HEK293 (cell line): Measurements from ENCODE around the gene OR6C4.

Experiments used
- ZFP69B ChIP-seq: fragments of 450-650 bp; formaldehyde crosslinking; IDR thresholded peaks from 2 replicates; pipeline ENCODE4 v1.5.1; 2016; ENCODE audit warnings: missing biosample characterization, missing genetic modification characterization
- ZNF24 ChIP-seq: fragments of 450-650 bp; formaldehyde crosslinking; IDR thresholded peaks from 2 replicates; pipeline ENCODE4 v1.5.1; 2016; ENCODE audit warnings: missing biosample characterization, missing genetic modification characterization
- ZNF274 ChIP-seq, 2 experiments: fragments of 200-500 bp in 1 of 2; fragments of 450-650 bp in 1 of 2; sonication (Bioruptor generic) in 1 of 2; formaldehyde crosslinking in 1 of 2; IDR thresholded peaks; 2 replicates each; pipeline versions ENCODE4 v1.5.1 to v1.6.1; 2014 to 2016; ENCODE audit warnings: borderline replicate concordance in 1 of 2, inconsistent platforms in 1 of 2, low read length in 1 of 2, missing biosample characterization in 1 of 2, missing genetic modification characterization in 1 of 2
- ZNF311 ChIP-seq: fragments of 450-650 bp; formaldehyde crosslinking; IDR thresholded peaks from 2 replicates; pipeline ENCODE4 v1.5.1; 2017; ENCODE audit warnings: missing biosample characterization, missing genetic modification characterization, borderline replicate concordance
- ZNF768 ChIP-seq: fragments of 450-650 bp; formaldehyde crosslinking; IDR thresholded peaks from 2 replicates; pipeline ENCODE4 v1.5.1; 2018; ENCODE audit warnings: missing biosample characterization, mild to moderate bottlenecking, missing genetic modification characterization
- TF ChIP-seq, protein P1 (sequence below): fragments of 450-650 bp; formaldehyde crosslinking; IDR thresholded peaks from 2 replicates; pipeline ENCODE4 v1.5.1; 2016; ENCODE audit warnings: missing biosample characterization, missing genetic modification characterization
- TF ChIP-seq, protein P2 (sequence below): fragments of 450-650 bp; formaldehyde crosslinking; IDR thresholded peaks from 2 replicates; pipeline ENCODE4 v1.5.1; 2016; ENCODE audit warnings: missing biosample characterization, missing genetic modification characterization
- TF ChIP-seq, protein P3 (sequence below): fragments of 450-650 bp; formaldehyde crosslinking; IDR thresholded peaks from 2 replicates; pipeline ENCODE4 v1.5.1; 2016; ENCODE audit warnings: missing biosample characterization, missing genetic modification characterization, low read depth

DNA sequence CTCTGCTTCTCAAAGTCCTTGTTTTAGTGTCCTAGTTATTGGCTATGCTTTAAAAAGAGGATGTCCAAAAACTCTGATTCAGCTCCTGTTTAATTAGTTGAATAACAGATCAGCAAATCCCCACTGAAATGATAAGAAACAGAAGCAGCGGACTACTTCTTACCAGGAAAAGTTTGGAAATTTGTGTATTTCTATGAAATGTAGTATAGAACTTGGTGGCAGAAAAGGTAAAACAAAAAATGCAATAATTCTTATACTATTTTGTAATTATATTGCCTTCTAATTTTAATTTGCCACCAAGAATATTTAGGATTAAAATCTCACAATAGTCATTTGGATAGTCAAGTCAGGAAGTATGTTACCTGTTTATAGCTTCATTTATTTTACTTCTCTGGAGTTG is 22.8 kb downstream of the OR6C4 start, which contains the start of gene OR2AP1:
- TF ChIP-seq ZNF274 (IDR thresholded peaks at IDR 0.05; ENCODE audit: low read length) (no peak), ZNF274 (tag by site-specific recombination; IDR thresholded peaks at IDR 0.05; ENCODE audit: borderline replicate concordance) (no peak), ZNF24 (tag by site-specific recombination) (no peak), ZFP69B (no peak), ZNF311 (tag by site-specific recombination) (no peak), ZNF768 (tag by site-specific recombination) (no peak)
- TF ChIP-seq, protein P1, sequence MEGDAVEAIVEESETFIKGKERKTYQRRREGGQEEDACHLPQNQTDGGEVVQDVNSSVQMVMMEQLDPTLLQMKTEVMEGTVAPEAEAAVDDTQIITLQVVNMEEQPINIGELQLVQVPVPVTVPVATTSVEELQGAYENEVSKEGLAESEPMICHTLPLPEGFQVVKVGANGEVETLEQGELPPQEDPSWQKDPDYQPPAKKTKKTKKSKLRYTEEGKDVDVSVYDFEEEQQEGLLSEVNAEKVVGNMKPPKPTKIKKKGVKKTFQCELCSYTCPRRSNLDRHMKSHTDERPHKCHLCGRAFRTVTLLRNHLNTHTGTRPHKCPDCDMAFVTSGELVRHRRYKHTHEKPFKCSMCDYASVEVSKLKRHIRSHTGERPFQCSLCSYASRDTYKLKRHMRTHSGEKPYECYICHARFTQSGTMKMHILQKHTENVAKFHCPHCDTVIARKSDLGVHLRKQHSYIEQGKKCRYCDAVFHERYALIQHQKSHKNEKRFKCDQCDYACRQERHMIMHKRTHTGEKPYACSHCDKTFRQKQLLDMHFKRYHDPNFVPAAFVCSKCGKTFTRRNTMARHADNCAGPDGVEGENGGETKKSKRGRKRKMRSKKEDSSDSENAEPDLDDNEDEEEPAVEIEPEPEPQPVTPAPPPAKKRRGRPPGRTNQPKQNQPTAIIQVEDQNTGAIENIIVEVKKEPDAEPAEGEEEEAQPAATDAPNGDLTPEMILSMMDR (tag by site-specific recombination) = no peak
- TF ChIP-seq, protein P2, sequence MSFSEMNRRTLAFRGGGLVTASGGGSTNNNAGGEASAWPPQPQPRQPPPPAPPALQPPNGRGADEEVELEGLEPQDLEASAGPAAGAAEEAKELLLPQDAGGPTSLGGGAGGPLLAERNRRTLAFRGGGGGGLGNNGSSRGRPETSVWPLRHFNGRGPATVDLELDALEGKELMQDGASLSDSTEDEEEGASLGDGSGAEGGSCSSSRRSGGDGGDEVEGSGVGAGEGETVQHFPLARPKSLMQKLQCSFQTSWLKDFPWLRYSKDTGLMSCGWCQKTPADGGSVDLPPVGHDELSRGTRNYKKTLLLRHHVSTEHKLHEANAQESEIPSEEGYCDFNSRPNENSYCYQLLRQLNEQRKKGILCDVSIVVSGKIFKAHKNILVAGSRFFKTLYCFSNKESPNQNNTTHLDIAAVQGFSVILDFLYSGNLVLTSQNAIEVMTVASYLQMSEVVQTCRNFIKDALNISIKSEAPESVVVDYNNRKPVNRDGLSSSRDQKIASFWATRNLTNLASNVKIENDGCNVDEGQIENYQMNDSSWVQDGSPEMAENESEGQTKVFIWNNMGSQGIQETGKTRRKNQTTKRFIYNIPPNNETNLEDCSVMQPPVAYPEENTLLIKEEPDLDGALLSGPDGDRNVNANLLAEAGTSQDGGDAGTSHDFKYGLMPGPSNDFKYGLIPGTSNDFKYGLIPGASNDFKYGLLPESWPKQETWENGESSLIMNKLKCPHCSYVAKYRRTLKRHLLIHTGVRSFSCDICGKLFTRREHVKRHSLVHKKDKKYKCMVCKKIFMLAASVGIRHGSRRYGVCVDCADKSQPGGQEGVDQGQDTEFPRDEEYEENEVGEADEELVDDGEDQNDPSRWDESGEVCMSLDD (tag by site-specific recombination) = no peak
- TF ChIP-seq, protein P3, sequence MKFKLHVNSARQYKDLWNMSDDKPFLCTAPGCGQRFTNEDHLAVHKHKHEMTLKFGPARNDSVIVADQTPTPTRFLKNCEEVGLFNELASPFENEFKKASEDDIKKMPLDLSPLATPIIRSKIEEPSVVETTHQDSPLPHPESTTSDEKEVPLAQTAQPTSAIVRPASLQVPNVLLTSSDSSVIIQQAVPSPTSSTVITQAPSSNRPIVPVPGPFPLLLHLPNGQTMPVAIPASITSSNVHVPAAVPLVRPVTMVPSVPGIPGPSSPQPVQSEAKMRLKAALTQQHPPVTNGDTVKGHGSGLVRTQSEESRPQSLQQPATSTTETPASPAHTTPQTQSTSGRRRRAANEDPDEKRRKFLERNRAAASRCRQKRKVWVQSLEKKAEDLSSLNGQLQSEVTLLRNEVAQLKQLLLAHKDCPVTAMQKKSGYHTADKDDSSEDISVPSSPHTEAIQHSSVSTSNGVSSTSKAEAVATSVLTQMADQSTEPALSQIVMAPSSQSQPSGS (tag by site-specific recombination) = no peak
